HL-60 (cell line): Measurements from ENCODE around the gene GIMAP5.

ENCODE experiments used
- DNase-seq, 2 experiments: peaks; one replicate each; pipeline ENCODE4 v3.0.0-alpha.2; 2010 to 2020; ENCODE audit warnings: low read depth in 1 of 2, low spot score in 1 of 2
- H3K27ac ChIP-seq: fragments of 250-450 bp; sonication (Bioruptor Pico); replicated peaks from 2 replicates; pipeline ENCODE4 v1.5.1; 2020; ENCODE audit warnings: mild to moderate bottlenecking, moderate library complexity
- H3K27me3 ChIP-seq: fragments of 250-450 bp; sonication (Bioruptor Pico); 2 replicates; pipeline ENCODE4 v1.5.1; 2021; ENCODE audit warnings: mild to moderate bottlenecking, moderate library complexity; ENCODE audit not compliant: insufficient read depth, poor library complexity, severe bottlenecking
- H3K4me3 ChIP-seq: replicated peaks from 2 replicates; pipeline ENCODE4 v1.5.1; 2011; ENCODE audit warnings: mild to moderate bottlenecking, control low read depth, low read length; ENCODE audit not compliant: insufficient read depth
- GABPA ChIP-seq: IDR thresholded peaks from 2 replicates; pipeline ENCODE4 v1.6.1; 2012; ENCODE audit warnings: low read depth
- POLR2AphosphoS5 ChIP-seq: IDR thresholded peaks from 2 replicates; pipeline ENCODE4 v1.6.1; 2012; ENCODE audit warnings: low read depth
- SPI1 ChIP-seq: IDR thresholded peaks from 2 replicates; pipeline ENCODE4 v1.6.1; 2012; ENCODE audit warnings: low read depth, mild to moderate bottlenecking, borderline replicate concordance
- long read RNA-seq: library from polyadenylated mRNA; unstranded; transcript quantifications from one replicate; pipeline ENCODE4 v2.0.0, GENCODE V29; 2020
- TF ChIP-seq, protein P1 (sequence below): IDR thresholded peaks from 2 replicates; pipeline ENCODE4 v1.6.1; 2012; ENCODE audit warnings: low read depth; ENCODE audit not compliant: insufficient replicate concordance
- TF ChIP-seq, protein P2 (sequence below): IDR thresholded peaks from one replicate; pipeline ENCODE4 v1.5.1; 2011; ENCODE audit warnings: low read length, control low read depth, inconsistent platforms; ENCODE audit not compliant: insufficient read depth

The GIMAP5 gene
- long read RNA-seq = 0 reads

DNA sequence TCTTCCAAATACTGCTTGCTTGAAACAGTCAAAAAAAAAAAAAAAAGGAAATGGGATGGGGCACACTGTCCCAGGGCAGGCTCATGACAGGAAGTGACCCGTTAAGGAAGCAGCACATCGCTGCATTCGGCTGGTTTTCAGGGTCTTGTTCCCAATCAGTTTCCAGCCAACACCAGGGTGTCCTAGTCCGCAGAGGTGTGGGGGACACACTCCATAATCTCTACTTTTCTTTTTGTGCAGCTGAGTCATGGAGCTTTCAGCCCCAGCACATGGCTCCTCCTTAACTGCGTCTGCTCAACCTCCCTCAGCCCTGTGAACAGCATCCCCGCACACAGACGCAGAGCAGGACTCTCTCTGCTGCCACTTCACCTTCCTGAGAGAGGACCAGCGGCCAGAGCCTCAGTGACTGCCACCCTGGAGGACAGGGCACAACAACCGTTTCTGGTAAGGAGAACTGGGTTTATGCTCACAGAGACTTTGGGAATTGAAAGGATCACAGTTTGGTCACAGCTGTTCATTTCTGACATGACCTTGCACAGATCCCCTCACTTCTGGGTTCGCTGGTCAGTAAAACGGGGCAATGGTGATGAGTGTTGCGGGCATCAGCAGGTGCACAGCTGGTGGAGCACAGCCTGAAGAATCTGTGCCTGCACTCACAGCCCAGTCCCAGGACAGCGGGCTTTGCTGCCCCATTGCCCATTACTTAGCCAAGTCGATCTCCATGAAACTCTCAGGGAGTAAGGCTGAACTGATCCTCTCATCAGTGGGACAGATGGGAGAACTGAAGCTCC, at the start of gene GIMAP5:
GIMAP5 (plus strand) TSS at position 154 of the 791 bp plus-strand sequence. CDS start 3,467 bp downstream, outside the sequence.
- Histone ChIP-seq H3K27ac (no peak within 1 kb of the TSS; the same call in 1 of the 2 replicates), H3K27me3 (no peaks in the 10 kb centered on the region), H3K4me3 (peak within 1 kb of the TSS; percentile 41)
- DNase-seq = peak in 1 of 2 experiments; percentile 16
- peak; percentile 57; the same call in 1 of the 2 replicates for TF ChIP-seq GABPA
- TF ChIP-seq, protein P1, sequence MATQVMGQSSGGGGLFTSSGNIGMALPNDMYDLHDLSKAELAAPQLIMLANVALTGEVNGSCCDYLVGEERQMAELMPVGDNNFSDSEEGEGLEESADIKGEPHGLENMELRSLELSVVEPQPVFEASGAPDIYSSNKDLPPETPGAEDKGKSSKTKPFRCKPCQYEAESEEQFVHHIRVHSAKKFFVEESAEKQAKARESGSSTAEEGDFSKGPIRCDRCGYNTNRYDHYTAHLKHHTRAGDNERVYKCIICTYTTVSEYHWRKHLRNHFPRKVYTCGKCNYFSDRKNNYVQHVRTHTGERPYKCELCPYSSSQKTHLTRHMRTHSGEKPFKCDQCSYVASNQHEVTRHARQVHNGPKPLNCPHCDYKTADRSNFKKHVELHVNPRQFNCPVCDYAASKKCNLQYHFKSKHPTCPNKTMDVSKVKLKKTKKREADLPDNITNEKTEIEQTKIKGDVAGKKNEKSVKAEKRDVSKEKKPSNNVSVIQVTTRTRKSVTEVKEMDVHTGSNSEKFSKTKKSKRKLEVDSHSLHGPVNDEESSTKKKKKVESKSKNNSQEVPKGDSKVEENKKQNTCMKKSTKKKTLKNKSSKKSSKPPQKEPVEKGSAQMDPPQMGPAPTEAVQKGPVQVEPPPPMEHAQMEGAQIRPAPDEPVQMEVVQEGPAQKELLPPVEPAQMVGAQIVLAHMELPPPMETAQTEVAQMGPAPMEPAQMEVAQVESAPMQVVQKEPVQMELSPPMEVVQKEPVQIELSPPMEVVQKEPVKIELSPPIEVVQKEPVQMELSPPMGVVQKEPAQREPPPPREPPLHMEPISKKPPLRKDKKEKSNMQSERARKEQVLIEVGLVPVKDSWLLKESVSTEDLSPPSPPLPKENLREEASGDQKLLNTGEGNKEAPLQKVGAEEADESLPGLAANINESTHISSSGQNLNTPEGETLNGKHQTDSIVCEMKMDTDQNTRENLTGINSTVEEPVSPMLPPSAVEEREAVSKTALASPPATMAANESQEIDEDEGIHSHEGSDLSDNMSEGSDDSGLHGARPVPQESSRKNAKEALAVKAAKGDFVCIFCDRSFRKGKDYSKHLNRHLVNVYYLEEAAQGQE = no peak
- peak; percentile 83 for TF ChIP-seq SPI1
- TF ChIP-seq POLR2AphosphoS5 = peak; percentile 35; the same call in 1 of the 2 replicates

DNA sequence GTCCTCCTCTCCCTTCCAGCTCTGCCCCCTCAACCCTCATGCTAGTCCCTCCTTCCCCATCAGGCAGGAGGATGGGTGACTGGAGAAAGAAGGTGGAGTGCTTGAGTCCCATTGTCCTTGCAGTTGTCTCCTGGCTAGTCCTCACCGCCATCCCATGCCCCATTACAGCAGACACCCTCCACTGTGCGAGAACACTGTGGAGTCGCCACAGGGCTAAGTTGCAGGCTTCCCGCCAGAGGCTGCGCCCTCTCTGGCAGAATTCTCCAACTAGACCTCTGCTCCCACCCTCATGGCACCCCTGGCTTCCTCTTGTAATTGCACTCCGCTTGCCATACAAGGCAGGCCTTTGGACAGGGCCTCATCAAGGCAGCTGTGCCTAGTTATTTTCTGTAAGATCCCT, 48.6 kb upstream of the GIMAP5 start:
- Histone ChIP-seq H3K4me3 (no peak overlapping the region), H3K27ac (no peak overlapping the region), H3K27me3 (no peaks in the 10 kb centered on the region)
- TF ChIP-seq SPI1 = no peak
- TF ChIP-seq, protein P2, sequence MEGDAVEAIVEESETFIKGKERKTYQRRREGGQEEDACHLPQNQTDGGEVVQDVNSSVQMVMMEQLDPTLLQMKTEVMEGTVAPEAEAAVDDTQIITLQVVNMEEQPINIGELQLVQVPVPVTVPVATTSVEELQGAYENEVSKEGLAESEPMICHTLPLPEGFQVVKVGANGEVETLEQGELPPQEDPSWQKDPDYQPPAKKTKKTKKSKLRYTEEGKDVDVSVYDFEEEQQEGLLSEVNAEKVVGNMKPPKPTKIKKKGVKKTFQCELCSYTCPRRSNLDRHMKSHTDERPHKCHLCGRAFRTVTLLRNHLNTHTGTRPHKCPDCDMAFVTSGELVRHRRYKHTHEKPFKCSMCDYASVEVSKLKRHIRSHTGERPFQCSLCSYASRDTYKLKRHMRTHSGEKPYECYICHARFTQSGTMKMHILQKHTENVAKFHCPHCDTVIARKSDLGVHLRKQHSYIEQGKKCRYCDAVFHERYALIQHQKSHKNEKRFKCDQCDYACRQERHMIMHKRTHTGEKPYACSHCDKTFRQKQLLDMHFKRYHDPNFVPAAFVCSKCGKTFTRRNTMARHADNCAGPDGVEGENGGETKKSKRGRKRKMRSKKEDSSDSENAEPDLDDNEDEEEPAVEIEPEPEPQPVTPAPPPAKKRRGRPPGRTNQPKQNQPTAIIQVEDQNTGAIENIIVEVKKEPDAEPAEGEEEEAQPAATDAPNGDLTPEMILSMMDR = no peak
- TF ChIP-seq GABPA = no peak
- TF ChIP-seq, protein P1 = no peak
- no peak for TF ChIP-seq POLR2AphosphoS5
- no peak for DNase-seq

DNA sequence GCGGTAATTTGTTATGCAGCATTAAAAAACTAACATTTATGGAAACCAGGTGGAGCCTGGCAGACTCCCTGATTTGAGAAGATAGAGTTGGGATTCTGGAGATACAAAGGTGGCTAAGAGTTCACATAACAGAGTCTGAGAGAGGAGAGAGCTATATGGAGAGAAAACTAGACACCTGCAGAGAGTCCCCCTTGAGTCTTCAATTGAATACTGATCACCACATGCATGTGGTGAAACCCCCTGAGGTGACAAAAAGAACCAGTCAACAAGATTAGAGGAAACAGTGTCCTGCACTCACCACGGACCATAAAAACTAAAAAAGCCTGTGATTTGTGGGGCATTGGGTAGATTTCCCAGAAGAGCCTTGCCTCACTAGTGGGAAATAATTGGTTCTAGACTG, 41.6 kb upstream of the GIMAP5 start:
- TF ChIP-seq, protein P2 = no peak
- TF ChIP-seq, protein P1 = no peak
- TF ChIP-seq POLR2AphosphoS5 (no peak), GABPA (no peak), SPI1 (no peak)
- Histone ChIP-seq H3K4me3 (no peak overlapping the region), H3K27me3 (no peaks in the 10 kb centered on the region), H3K27ac (no peak overlapping the region)
- no peak for DNase-seq
